Suprapubic skin (tissue), 4 donors: ENCODE results near the gene C9orf40.

Experiments
- EP300 ChIP-seq: sonication (generic); formaldehyde crosslinking; IDR thresholded peaks from one replicate; pipeline ENCODE4 v1.6.1; 2017; ENCODE audit warnings: antibody characterized with exemption
- POLR2A ChIP-seq, 2 donors: fragments of 450-650 bp; IDR thresholded peaks; one replicate each; pipeline ENCODE4 v1.6.1; 2017; ENCODE audit warnings: antibody characterized with exemption in 2 of 2, mild to moderate bottlenecking in 2 of 2, moderate library complexity in 2 of 2
- POLR2AphosphoS5 ChIP-seq, 3 donors: sonication (generic); formaldehyde crosslinking; IDR thresholded peaks; one replicate each; pipeline ENCODE4 v1.6.1; 2017; ENCODE audit warnings: antibody characterized with exemption in 3 of 3

DNA sequence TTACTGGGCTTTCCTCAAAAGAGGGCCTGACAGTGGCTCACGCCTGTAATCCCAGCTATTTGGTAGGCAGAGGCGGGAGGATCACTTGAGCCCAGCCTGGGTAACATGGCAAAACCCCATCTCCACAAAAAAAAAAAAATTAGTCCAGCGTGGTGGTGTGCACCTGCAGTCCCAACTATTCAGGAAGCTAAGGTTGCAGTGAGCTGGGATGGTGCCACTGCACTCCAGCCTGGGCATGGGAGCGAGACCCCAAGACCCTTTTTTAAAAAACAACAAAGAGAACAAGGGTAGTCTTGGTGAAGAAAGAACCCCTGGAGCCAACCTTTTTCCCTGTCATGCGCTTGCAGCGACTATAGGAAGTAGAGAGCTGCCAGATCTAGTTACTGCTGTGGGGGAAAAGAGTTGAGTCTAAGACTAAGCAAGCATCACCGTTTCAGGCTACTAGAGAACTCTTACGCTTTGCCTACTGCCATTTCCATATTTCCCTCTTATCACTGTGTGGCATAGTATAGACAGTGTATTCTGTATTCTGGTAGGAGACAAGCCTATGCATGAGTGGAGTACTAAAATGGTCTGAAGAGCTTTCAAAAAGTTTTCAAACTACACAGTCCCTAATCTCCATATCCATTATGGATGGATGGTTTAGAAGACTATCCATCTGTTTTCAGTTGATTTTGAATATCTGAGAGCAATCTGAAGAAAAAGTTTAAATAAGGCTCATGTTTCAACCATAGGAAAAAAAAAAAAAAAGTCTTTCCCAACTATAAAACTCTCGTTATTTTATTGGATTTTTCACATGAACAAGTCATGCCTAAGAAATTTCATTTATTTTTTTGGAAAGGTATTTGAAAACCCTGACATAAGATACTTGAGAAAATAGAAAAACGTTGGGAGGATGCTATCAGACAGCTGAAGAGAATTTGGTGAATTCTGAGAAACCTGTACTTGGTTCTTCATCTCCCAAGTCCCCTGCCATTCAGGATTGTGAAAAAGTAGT is 2.6 kb downstream of the C9orf40 start:
- TF ChIP-seq EP300 (no peak), POLR2A (IDR thresholded peaks at IDR 0.05) (no peak), POLR2AphosphoS5 (IDR thresholded peaks at IDR 0.05) (no peak)
